WTC11 (cell line): Measurements from ENCODE around the gene BACH2.

ENCODE experiments used
- CBFB ChIP-seq: sonication (generic); formaldehyde crosslinking; IDR thresholded peaks from 2 replicates; pipeline ENCODE4 v1.8.1; 2022; ENCODE audit warnings: mild to moderate bottlenecking, low read depth, missing genetic modification reagents
- ESRRA ChIP-seq: sonication (generic); formaldehyde crosslinking; IDR thresholded peaks from 2 replicates; pipeline ENCODE4 v1.8.1; 2022; ENCODE audit warnings: mild to moderate bottlenecking, missing genetic modification reagents, borderline replicate concordance
- FOXJ3 ChIP-seq: sonication (generic); formaldehyde crosslinking; IDR thresholded peaks from 2 replicates; pipeline ENCODE4 v1.9.0; 2021; ENCODE audit warnings: missing genetic modification reagents, mild to moderate bottlenecking, borderline replicate concordance
- NFE2L1 ChIP-seq: sonication (generic); formaldehyde crosslinking; IDR thresholded peaks from 2 replicates; pipeline ENCODE4 v1.8.1; 2023; ENCODE audit warnings: missing genetic modification reagents
- NR1H2 ChIP-seq: sonication (generic); formaldehyde crosslinking; IDR thresholded peaks from 2 replicates; pipeline ENCODE4 v1.9.0; 2021; ENCODE audit warnings: mild to moderate bottlenecking, moderate library complexity, missing genetic modification reagents
- ZBTB21 ChIP-seq: sonication (generic); formaldehyde crosslinking; IDR thresholded peaks from 2 replicates; pipeline ENCODE4 v1.8.1; 2023; ENCODE audit warnings: mild to moderate bottlenecking, missing genetic modification reagents, borderline replicate concordance
- ZNF232 ChIP-seq: sonication (generic); formaldehyde crosslinking; IDR thresholded peaks from 2 replicates; pipeline ENCODE4 v1.8.0; 2022; ENCODE audit warnings: mild to moderate bottlenecking, missing genetic modification reagents
- TF ChIP-seq, protein P1 (sequence below): sonication (generic); formaldehyde crosslinking; IDR thresholded peaks from 2 replicates; pipeline ENCODE4 v1.8.0; 2022; ENCODE audit warnings: missing genetic modification reagents
- TF ChIP-seq, protein P2 (sequence below): fragments of 250-450 bp; sonication (Bioruptor Pico); IDR thresholded peaks from 2 replicates; pipeline ENCODE4 v1.9.0; 2021; ENCODE audit warnings: moderate library complexity, mild to moderate bottlenecking, inconsistent platforms, borderline replicate concordance
- TF ChIP-seq, protein P3 (sequence below): fragments of 200-600 bp; IDR thresholded peaks from 2 replicates; pipeline ENCODE4 v1.8.0; 2022; ENCODE audit warnings: antibody characterized with exemption
- TF ChIP-seq, protein P4 (sequence below): sonication (generic); formaldehyde crosslinking; conservative IDR thresholded peaks from 2 replicates; pipeline ENCODE4 v1.8.1; 2022; ENCODE audit warnings: mild to moderate bottlenecking, missing genetic modification reagents
- TF ChIP-seq, protein P5 (sequence below): sonication (generic); formaldehyde crosslinking; IDR thresholded peaks from 2 replicates; pipeline ENCODE4 v1.8.1; 2023; ENCODE audit warnings: mild to moderate bottlenecking, missing genetic modification reagents, moderate library complexity
- TF ChIP-seq, protein P6 (sequence below): sonication (generic); formaldehyde crosslinking; IDR thresholded peaks from 2 replicates; pipeline ENCODE4 v1.8.0; 2023; ENCODE audit warnings: mild to moderate bottlenecking, missing genetic modification reagents

DNA sequence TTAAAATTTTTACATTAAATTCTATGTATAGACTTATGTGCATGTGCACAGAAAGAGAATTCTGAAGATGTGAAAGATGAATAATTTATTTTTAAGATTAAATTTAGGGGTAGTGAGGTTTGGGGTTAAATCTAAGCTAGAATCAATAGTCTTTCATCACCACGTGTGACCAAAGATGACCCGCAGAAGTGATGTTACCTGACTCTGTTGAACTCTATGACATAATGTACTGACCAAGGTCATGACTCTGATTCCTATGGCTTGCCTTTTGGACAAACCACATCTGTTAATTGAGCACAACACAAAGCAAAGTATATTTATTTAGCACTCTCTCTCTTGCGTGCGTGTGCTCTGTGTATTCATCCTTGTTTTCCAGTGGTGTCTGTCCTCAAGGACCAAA lies 150.6 kb downstream of the BACH2 start:
- TF ChIP-seq, protein P1, sequence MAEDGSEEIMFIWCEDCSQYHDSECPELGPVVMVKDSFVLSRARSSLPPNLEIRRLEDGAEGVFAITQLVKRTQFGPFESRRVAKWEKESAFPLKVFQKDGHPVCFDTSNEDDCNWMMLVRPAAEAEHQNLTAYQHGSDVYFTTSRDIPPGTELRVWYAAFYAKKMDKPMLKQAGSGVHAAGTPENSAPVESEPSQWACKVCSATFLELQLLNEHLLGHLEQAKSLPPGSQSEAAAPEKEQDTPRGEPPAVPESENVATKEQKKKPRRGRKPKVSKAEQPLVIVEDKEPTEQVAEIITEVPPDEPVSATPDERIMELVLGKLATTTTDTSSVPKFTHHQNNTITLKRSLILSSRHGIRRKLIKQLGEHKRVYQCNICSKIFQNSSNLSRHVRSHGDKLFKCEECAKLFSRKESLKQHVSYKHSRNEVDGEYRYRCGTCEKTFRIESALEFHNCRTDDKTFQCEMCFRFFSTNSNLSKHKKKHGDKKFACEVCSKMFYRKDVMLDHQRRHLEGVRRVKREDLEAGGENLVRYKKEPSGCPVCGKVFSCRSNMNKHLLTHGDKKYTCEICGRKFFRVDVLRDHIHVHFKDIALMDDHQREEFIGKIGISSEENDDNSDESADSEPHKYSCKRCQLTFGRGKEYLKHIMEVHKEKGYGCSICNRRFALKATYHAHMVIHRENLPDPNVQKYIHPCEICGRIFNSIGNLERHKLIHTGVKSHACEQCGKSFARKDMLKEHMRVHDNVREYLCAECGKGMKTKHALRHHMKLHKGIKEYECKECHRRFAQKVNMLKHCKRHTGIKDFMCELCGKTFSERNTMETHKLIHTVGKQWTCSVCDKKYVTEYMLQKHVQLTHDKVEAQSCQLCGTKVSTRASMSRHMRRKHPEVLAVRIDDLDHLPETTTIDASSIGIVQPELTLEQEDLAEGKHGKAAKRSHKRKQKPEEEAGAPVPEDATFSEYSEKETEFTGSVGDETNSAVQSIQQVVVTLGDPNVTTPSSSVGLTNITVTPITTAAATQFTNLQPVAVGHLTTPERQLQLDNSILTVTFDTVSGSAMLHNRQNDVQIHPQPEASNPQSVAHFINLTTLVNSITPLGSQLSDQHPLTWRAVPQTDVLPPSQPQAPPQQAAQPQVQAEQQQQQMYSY (CRISPR knock-in tag), result no peak
- TF ChIP-seq NFE2L1, result no peak
- TF ChIP-seq ESRRA (CRISPR knock-in tag), result no peak
- TF ChIP-seq, protein P2, sequence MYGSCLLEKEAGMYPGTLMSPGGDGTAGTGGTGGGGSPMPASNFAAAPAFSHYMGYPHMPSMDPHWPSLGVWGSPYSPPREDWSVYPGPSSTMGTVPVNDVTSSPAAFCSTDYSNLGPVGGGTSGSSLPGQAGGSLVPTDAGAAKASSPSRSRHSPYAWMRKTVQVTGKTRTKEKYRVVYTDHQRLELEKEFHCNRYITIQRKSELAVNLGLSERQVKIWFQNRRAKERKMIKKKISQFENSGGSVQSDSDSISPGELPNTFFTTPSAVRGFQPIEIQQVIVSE (CRISPR knock-in tag), result no peak
- TF ChIP-seq, protein P3, sequence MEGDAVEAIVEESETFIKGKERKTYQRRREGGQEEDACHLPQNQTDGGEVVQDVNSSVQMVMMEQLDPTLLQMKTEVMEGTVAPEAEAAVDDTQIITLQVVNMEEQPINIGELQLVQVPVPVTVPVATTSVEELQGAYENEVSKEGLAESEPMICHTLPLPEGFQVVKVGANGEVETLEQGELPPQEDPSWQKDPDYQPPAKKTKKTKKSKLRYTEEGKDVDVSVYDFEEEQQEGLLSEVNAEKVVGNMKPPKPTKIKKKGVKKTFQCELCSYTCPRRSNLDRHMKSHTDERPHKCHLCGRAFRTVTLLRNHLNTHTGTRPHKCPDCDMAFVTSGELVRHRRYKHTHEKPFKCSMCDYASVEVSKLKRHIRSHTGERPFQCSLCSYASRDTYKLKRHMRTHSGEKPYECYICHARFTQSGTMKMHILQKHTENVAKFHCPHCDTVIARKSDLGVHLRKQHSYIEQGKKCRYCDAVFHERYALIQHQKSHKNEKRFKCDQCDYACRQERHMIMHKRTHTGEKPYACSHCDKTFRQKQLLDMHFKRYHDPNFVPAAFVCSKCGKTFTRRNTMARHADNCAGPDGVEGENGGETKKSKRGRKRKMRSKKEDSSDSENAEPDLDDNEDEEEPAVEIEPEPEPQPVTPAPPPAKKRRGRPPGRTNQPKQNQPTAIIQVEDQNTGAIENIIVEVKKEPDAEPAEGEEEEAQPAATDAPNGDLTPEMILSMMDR, result no peak
- TF ChIP-seq, protein P4, sequence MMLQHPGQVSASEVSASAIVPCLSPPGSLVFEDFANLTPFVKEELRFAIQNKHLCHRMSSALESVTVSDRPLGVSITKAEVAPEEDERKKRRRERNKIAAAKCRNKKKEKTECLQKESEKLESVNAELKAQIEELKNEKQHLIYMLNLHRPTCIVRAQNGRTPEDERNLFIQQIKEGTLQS, result no peak
- TF ChIP-seq FOXJ3 (CRISPR knock-in tag), result no peak
- TF ChIP-seq, protein P5, sequence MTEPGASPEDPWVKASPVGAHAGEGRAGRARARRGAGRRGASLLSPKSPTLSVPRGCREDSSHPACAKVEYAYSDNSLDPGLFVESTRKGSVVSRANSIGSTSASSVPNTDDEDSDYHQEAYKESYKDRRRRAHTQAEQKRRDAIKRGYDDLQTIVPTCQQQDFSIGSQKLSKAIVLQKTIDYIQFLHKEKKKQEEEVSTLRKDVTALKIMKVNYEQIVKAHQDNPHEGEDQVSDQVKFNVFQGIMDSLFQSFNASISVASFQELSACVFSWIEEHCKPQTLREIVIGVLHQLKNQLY, result no peak
- no peak for TF ChIP-seq CBFB
- no peak for TF ChIP-seq NR1H2 (CRISPR knock-in tag)
- TF ChIP-seq ZNF232 (CRISPR knock-in tag), result no peak
- TF ChIP-seq, protein P6, sequence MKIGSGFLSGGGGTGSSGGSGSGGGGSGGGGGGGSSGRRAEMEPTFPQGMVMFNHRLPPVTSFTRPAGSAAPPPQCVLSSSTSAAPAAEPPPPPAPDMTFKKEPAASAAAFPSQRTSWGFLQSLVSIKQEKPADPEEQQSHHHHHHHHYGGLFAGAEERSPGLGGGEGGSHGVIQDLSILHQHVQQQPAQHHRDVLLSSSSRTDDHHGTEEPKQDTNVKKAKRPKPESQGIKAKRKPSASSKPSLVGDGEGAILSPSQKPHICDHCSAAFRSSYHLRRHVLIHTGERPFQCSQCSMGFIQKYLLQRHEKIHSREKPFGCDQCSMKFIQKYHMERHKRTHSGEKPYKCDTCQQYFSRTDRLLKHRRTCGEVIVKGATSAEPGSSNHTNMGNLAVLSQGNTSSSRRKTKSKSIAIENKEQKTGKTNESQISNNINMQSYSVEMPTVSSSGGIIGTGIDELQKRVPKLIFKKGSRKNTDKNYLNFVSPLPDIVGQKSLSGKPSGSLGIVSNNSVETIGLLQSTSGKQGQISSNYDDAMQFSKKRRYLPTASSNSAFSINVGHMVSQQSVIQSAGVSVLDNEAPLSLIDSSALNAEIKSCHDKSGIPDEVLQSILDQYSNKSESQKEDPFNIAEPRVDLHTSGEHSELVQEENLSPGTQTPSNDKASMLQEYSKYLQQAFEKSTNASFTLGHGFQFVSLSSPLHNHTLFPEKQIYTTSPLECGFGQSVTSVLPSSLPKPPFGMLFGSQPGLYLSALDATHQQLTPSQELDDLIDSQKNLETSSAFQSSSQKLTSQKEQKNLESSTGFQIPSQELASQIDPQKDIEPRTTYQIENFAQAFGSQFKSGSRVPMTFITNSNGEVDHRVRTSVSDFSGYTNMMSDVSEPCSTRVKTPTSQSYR (CRISPR knock-in tag), result no peak
- no peak for TF ChIP-seq ZBTB21
